ENCODE results near the gene ZNF345.

The ZNF345 gene

GRCh38 chr19:36821758-36822157 lies 28.9 kb upstream of the ZNF345 start:
- Histone ChIP-seq H3K27ac (ENCODE audit: low read length) (no peak overlapping the region), H3K9ac (ENCODE audit: low read length) (no peak overlapping the region), H2AFZ (ENCODE audit: low read depth, low read length) (no peak overlapping the region), H3K9me3 (ENCODE audit: insufficient read depth, low read length) (peaks cover 38% of the 10 kb centered on the region; the same call in 1 of the 2 replicates), H3K27me3 (ENCODE audit: low read depth, low read length) (no peaks in the 10 kb centered on the region), H3K4me3 (ENCODE audit: low read length) (no peak overlapping the region), H3K4me1 (ENCODE audit: low read length) (no peaks in the 10 kb centered on the region), H3K4me2 (ENCODE audit: low read length) (no peak overlapping the region), H4K20me1 (ENCODE audit: insufficient read depth, low read length) (no peaks in the 10 kb centered on the region), H3K36me3 (replicated peaks; ENCODE audit: low read depth, low read length) (peaks cover 78% of the 10 kb centered on the region), H3K79me2 (ENCODE audit: low read length) (no peaks in the 10 kb centered on the region)
- no peak for TF ChIP-seq EZH2phosphoT487 (IDR thresholded peaks at IDR 0.05; ENCODE audit: low read depth)
- no peak for TF ChIP-seq CTCF (IDR thresholded peaks at IDR 0.05; ENCODE audit: low read depth, low read length)

- no peaks in the 10 kb centered on the region for H3K27me3 ChIP-seq (ENCODE audit: low read depth, low read length)
- H3K36me3 ChIP-seq (replicated peaks; ENCODE audit: low read depth, low read length): peaks cover 76% of the 10 kb centered on the region
- H4K20me1 ChIP-seq (ENCODE audit: insufficient read depth, low read length): no peaks in the 10 kb centered on the region
- H3K4me1 ChIP-seq (ENCODE audit: low read length): no peaks in the 10 kb centered on the region
- no peak overlapping the region for H2AFZ ChIP-seq (ENCODE audit: low read depth, low read length)
- peaks cover 14% of the 10 kb centered on the region; the same call in 1 of the 2 replicates for H3K9me3 ChIP-seq (ENCODE audit: insufficient read depth, low read length)
- peaks cover 13% of the 10 kb centered on the region; the same call in 1 of the 2 replicates for H3K79me2 ChIP-seq (ENCODE audit: low read length)
- H3K27ac ChIP-seq (ENCODE audit: low read length): no peak overlapping the region
- TF ChIP-seq CTCF (IDR thresholded peaks at IDR 0.05; ENCODE audit: low read depth, low read length) (no peak), EZH2phosphoT487 (IDR thresholded peaks at IDR 0.05; ENCODE audit: low read depth) (no peak)
- no peak overlapping the region for H3K4me3 ChIP-seq (ENCODE audit: low read length)
- no peak overlapping the region for H3K9ac ChIP-seq (ENCODE audit: low read length)
- H3K4me2 ChIP-seq (ENCODE audit: low read length): no peak overlapping the region
These were observed 17.2 kb upstream of the ZNF345 start for GRCh38 chr19:36833430-36833829.

GRCh38 chr19:36837176-36837905 lies 13.3 kb upstream of the ZNF345 start:
- H3K27me3 ChIP-seq (ENCODE audit: low read depth, low read length): no peaks in the 10 kb centered on the region
- H3K9ac ChIP-seq (ENCODE audit: low read length): no peak overlapping the region
- no peak overlapping the region for H3K4me2 ChIP-seq (ENCODE audit: low read length)
- no peaks in the 10 kb centered on the region for H3K4me1 ChIP-seq (ENCODE audit: low read length)
- no peak overlapping the region for H3K27ac ChIP-seq (ENCODE audit: low read length)
- H3K4me3 ChIP-seq (ENCODE audit: low read length): no peak overlapping the region
- peaks cover 15% of the 10 kb centered on the region; the same call in 1 of the 2 replicates for H3K79me2 ChIP-seq (ENCODE audit: low read length)
- H4K20me1 ChIP-seq (ENCODE audit: insufficient read depth, low read length): no peaks in the 10 kb centered on the region
- peaks cover 71% of the 10 kb centered on the region for H3K36me3 ChIP-seq (replicated peaks; ENCODE audit: low read depth, low read length)
- H3K9me3 ChIP-seq (ENCODE audit: insufficient read depth, low read length): no peaks in the 10 kb centered on the region
- no peak overlapping the region for H2AFZ ChIP-seq (ENCODE audit: low read depth, low read length)
- TF ChIP-seq EZH2phosphoT487 (IDR thresholded peaks at IDR 0.05; ENCODE audit: low read depth): no peak
- no peak for TF ChIP-seq CTCF (IDR thresholded peaks at IDR 0.05; ENCODE audit: low read depth, low read length)

- Histone ChIP-seq H3K4me3 (ENCODE audit: low read length) (no peak within 1 kb of the TSS), H3K79me2 (ENCODE audit: low read length) (peaks cover 15% of the 10 kb centered on the region; the same call in 1 of the 2 replicates), H2AFZ (ENCODE audit: low read depth, low read length) (no peak within 1 kb of the TSS), H3K9ac (ENCODE audit: low read length) (no peak within 1 kb of the TSS), H3K4me2 (ENCODE audit: low read length) (no peak within 1 kb of the TSS), H3K27me3 (ENCODE audit: low read depth, low read length) (no peaks in the 10 kb centered on the region), H3K9me3 (ENCODE audit: insufficient read depth, low read length) (no peaks in the 10 kb centered on the region), H3K36me3 (replicated peaks; ENCODE audit: low read depth, low read length) (peaks cover 70% of the 10 kb centered on the region), H4K20me1 (ENCODE audit: insufficient read depth, low read length) (no peaks in the 10 kb centered on the region), H3K4me1 (ENCODE audit: low read length) (no peaks in the 10 kb centered on the region), H3K27ac (ENCODE audit: low read length) (no peak within 1 kb of the TSS)
- TF ChIP-seq CTCF (IDR thresholded peaks at IDR 0.05; ENCODE audit: low read depth, low read length) (no peak), EZH2phosphoT487 (IDR thresholded peaks at IDR 0.05; ENCODE audit: low read depth) (no peak)
These were observed 12.5 kb upstream of the ZNF345 start, which contains the start of gene ZNF790 for GRCh38 chr19:36837906-36838783. Gene ZNF790 (minus strand): TSS chr19:36838387. CDS start chr19:36825619, 12,768 bp downstream.

Measured in OCI-LY3 (cell line).